ENCODE results near the gene FSTL1.
"Not testable (repeated sequence)": the region's sequence is repeated elsewhere in the genome, so short reads cannot be mapped to it uniquely, and the experiment has no call there.

GRCh38 chr3:120377948-120378347, 72.8 kb downstream of the FSTL1 start:
- TF ChIP-seq, protein P1, sequence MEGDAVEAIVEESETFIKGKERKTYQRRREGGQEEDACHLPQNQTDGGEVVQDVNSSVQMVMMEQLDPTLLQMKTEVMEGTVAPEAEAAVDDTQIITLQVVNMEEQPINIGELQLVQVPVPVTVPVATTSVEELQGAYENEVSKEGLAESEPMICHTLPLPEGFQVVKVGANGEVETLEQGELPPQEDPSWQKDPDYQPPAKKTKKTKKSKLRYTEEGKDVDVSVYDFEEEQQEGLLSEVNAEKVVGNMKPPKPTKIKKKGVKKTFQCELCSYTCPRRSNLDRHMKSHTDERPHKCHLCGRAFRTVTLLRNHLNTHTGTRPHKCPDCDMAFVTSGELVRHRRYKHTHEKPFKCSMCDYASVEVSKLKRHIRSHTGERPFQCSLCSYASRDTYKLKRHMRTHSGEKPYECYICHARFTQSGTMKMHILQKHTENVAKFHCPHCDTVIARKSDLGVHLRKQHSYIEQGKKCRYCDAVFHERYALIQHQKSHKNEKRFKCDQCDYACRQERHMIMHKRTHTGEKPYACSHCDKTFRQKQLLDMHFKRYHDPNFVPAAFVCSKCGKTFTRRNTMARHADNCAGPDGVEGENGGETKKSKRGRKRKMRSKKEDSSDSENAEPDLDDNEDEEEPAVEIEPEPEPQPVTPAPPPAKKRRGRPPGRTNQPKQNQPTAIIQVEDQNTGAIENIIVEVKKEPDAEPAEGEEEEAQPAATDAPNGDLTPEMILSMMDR (IDR thresholded peaks at IDR 0.05) = not testable (repeated sequence)
- not testable (repeated sequence) for TF ChIP-seq POLR2A (IDR thresholded peaks at IDR 0.05)
